Effector memory CD4-positive, alpha-beta T cell (primary cell): ENCODE results near the gene COL8A2.

Experiments
- DNase-seq, 3 donors: peaks; one replicate each; pipeline ENCODE4 v3.0.0-alpha.2; 2020
- H3K27ac ChIP-seq: 2 replicates; pipeline ENCODE4 v1.7.0; 2013; ENCODE audit warnings: mild to moderate bottlenecking, low read length, moderate library complexity; ENCODE audit not compliant: insufficient read depth, poor library complexity, severe bottlenecking
- H3K27me3 ChIP-seq: replicated peaks from 2 replicates; pipeline ENCODE4 v1.7.0; 2013; ENCODE audit warnings: mild to moderate bottlenecking, low read length; ENCODE audit not compliant: insufficient read depth, control insufficient read depth, poor library complexity, severe bottlenecking
- H3K36me3 ChIP-seq: 2 replicates; pipeline ENCODE4 v1.7.0; 2013; ENCODE audit warnings: mild to moderate bottlenecking, low read length, moderate library complexity; ENCODE audit not compliant: control insufficient read depth, insufficient read depth
- H3K4me1 ChIP-seq: 2 replicates; pipeline ENCODE4 v1.7.0; 2013; ENCODE audit warnings: low read length, mild to moderate bottlenecking; ENCODE audit not compliant: control insufficient read depth, insufficient read depth, poor library complexity, severe bottlenecking
- H3K4me3 ChIP-seq: 2 replicates; pipeline ENCODE4 v1.7.0; 2013; ENCODE audit warnings: low read length, low read depth, mild to moderate bottlenecking; ENCODE audit not compliant: insufficient read depth, poor library complexity, severe bottlenecking
- H3K9me3 ChIP-seq: 2 replicates; pipeline ENCODE4 v1.7.0; 2013; ENCODE audit warnings: mild to moderate bottlenecking, low read length, moderate library complexity; ENCODE audit not compliant: control insufficient read depth

Gene COL8A2

GRCh38 chr1:36150296-36151133 lies 25.5 kb upstream of the COL8A2 start:
- Histone ChIP-seq H3K27ac (peak overlapping the region; percentile 91), H3K27me3 (no peaks in the 10 kb centered on the region), H3K4me3 (peak overlapping the region; percentile 10), H3K36me3 (no peaks in the 10 kb centered on the region), H3K9me3 (no peaks in the 10 kb centered on the region), H3K4me1 (peaks cover 59% of the 10 kb centered on the region)
- peak; percentile 62 to 69 (median 66) for DNase-seq

- H3K4me3 ChIP-seq, result no peak overlapping the region
- no peaks in the 10 kb centered on the region for H3K9me3 ChIP-seq
- H3K4me1 ChIP-seq, result peaks cover 54% of the 10 kb centered on the region
- H3K27ac ChIP-seq, result peak overlapping the region; percentile 91
- no peaks in the 10 kb centered on the region for H3K27me3 ChIP-seq
- DNase-seq, result no peak
- no peaks in the 10 kb centered on the region for H3K36me3 ChIP-seq
These were observed 24.9 kb upstream of the COL8A2 start for GRCh38 chr1:36149973-36150295.

- Histone ChIP-seq H3K27me3 (no peaks in the 10 kb centered on the region), H3K27ac (peak within 1 kb of the TSS; percentile 91), H3K36me3 (no peaks in the 10 kb centered on the region), H3K4me3 (peak within 1 kb of the TSS; percentile 65), H3K9me3 (no peaks in the 10 kb centered on the region), H3K4me1 (peaks cover 49% of the 10 kb centered on the region)
- DNase-seq, result peak; percentile 99
These were observed 24.4 kb upstream of the COL8A2 start, which contains the start of gene TRAPPC3 for GRCh38 chr1:36149237-36149972. Gene TRAPPC3, minus strand, starts transcription at chr1:36149486. Its CDS starts 108 bp downstream, at chr1:36149378.

- Histone ChIP-seq H3K27ac (peak overlapping the region; percentile 91), H3K27me3 (no peaks in the 10 kb centered on the region), H3K36me3 (no peaks in the 10 kb centered on the region), H3K9me3 (no peaks in the 10 kb centered on the region), H3K4me1 (peaks cover 49% of the 10 kb centered on the region), H3K4me3 (peak overlapping the region; percentile 65)
- DNase-seq, result no peak
These were observed 23.8 kb upstream of the COL8A2 start for GRCh38 chr1:36148821-36149236.

- Histone ChIP-seq H3K9me3 (no peaks in the 10 kb centered on the region), H3K27me3 (no peaks in the 10 kb centered on the region), H3K4me3 (no peak overlapping the region), H3K27ac (no peak overlapping the region), H3K4me1 (peaks cover 12% of the 10 kb centered on the region), H3K36me3 (peaks cover 6% of the 10 kb centered on the region)
- no peak for DNase-seq
These were observed 19.4 kb upstream of the COL8A2 start for GRCh38 chr1:36144413-36144812.

- Histone ChIP-seq H3K36me3 (peaks cover 11% of the 10 kb centered on the region), H3K4me3 (no peak overlapping the region), H3K4me1 (peaks cover 8% of the 10 kb centered on the region), H3K27me3 (no peaks in the 10 kb centered on the region), H3K27ac (no peak overlapping the region), H3K9me3 (no peaks in the 10 kb centered on the region)
- DNase-seq, result no peak
These were observed 18.4 kb upstream of the COL8A2 start for GRCh38 chr1:36143424-36143823.

- peaks cover 23% of the 10 kb centered on the region for H3K36me3 ChIP-seq
- no peak for DNase-seq
- no peak overlapping the region for H3K27ac ChIP-seq
- no peaks in the 10 kb centered on the region for H3K27me3 ChIP-seq
- H3K4me1 ChIP-seq, result no peaks in the 10 kb centered on the region
- H3K9me3 ChIP-seq, result no peaks in the 10 kb centered on the region
- no peak overlapping the region for H3K4me3 ChIP-seq
These were observed 17.1 kb upstream of the COL8A2 start for GRCh38 chr1:36142121-36142520.

GRCh38 chr1:36139521-36139920 lies 14.5 kb upstream of the COL8A2 start:
- no peaks in the 10 kb centered on the region for H3K4me1 ChIP-seq
- H3K9me3 ChIP-seq, result no peaks in the 10 kb centered on the region
- no peaks in the 10 kb centered on the region for H3K27me3 ChIP-seq
- no peak overlapping the region for H3K4me3 ChIP-seq
- no peak for DNase-seq
- H3K27ac ChIP-seq, result no peak overlapping the region
- peaks cover 33% of the 10 kb centered on the region for H3K36me3 ChIP-seq

- Histone ChIP-seq H3K27ac (no peak overlapping the region), H3K36me3 (peaks cover 33% of the 10 kb centered on the region), H3K9me3 (no peaks in the 10 kb centered on the region), H3K4me3 (no peak overlapping the region), H3K27me3 (no peaks in the 10 kb centered on the region), H3K4me1 (no peaks in the 10 kb centered on the region)
- no peak for DNase-seq
These were observed 12.8 kb upstream of the COL8A2 start for GRCh38 chr1:36137776-36138175.

- Histone ChIP-seq H3K4me1 (no peaks in the 10 kb centered on the region), H3K27me3 (no peaks in the 10 kb centered on the region), H3K36me3 (peaks cover 33% of the 10 kb centered on the region), H3K27ac (no peak overlapping the region), H3K9me3 (no peaks in the 10 kb centered on the region), H3K4me3 (no peak overlapping the region)
- DNase-seq, result no peak
These were observed 12.2 kb upstream of the COL8A2 start for GRCh38 chr1:36137226-36137625.
